HL-60 (cell line): ENCODE measurements around the gene ACACA.

Source experiments
- CTCF ChIP-seq: IDR thresholded peaks from one replicate; pipeline ENCODE4 v1.5.1; 2011; ENCODE audit warnings: low read length, control low read depth, inconsistent platforms; ENCODE audit not compliant: insufficient read depth
- POLR2AphosphoS5 ChIP-seq: IDR thresholded peaks from 2 replicates; pipeline ENCODE4 v1.6.1; 2012; ENCODE audit warnings: low read depth
- REST ChIP-seq: IDR thresholded peaks from 2 replicates; pipeline ENCODE4 v1.6.1; 2012; ENCODE audit warnings: low read depth; ENCODE audit not compliant: insufficient replicate concordance
- SPI1 ChIP-seq: IDR thresholded peaks from 2 replicates; pipeline ENCODE4 v1.6.1; 2012; ENCODE audit warnings: low read depth, mild to moderate bottlenecking, borderline replicate concordance

- TF ChIP-seq CTCF, result no peak
- no peak for TF ChIP-seq POLR2AphosphoS5
- no peak for TF ChIP-seq REST
- no peak for TF ChIP-seq SPI1
These were observed 21.1 kb downstream of the ACACA start for GRCh38 chr17:37385474-37385990.
